Endothelial cell of hepatic sinusoid (primary cell): ENCODE results near the gene FHOD1.

Source experiments
- in situ Hi-C: cut with HindIII; loops from 2 replicates; pipeline ENCODE4 v1.10.0; 2017; ENCODE audit warnings: low sequenced_read_pairs

Gene FHOD1

GRCh38 chr16:67236563-67237395, 10.5 kb downstream of the FHOD1 start:
- in situ Hi-C loops, result loop anchor here (5.0 kb wide), 3 partner anchors 39 to 69 kb away; partner anchors contain the start of gene ELMO3

- in situ Hi-C loops, result loop anchor here (5.0 kb wide), 3 partner anchors 39 to 69 kb away; partner anchors contain the start of gene ELMO3
Measured at GRCh38 chr16:67235816-67236562, 11.3 kb downstream of the FHOD1 start.

- in situ Hi-C loops, result no loop called here
Measured at GRCh38 chr16:67234180-67234597, 13.1 kb downstream of the FHOD1 start.

- in situ Hi-C loops, result no loop called here
Measured at GRCh38 chr16:67233596-67233995, 13.7 kb downstream of the FHOD1 start.

DNA sequence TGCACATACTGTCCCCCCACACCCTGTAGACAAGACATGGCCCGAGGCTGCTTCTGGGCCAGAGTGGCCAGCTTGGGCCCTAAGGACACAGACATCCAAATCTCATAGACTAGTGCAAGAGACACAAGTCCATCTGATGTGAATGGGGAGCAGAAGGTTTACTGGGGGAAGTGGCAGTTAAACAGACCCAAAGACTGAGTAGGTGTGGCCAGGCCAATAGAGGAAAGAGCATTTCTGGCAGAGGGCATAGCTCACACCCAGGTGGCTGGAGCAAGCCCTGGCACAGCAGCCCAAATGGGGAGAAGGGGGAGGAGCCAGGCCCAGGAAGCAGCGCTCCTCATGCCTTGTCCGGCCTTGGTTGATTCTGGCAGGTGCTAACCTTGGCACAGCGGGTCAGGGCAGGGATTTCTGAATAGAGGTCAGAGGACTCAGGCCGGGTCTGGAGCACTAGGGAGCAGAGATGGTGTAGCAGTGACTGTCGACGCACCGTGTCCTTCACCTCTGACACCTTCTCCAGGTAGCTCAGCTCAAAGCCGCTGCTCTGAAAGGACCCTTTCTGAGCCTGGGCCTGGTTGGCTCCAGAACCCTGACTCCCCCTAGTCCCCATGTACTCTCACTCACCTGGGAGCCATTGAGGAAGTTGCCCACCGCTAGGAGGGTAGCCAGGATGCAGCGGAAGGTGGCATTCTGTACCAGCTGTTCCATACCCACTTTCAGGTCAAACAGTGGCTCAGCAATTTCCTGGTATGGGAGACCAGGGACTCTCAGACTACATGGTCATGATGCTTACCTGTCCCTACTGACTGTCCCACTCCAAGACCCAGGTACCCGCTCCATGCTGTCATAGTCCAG, 16.2 kb downstream of the FHOD1 start:
- in situ Hi-C loops, result no loop called here

DNA sequence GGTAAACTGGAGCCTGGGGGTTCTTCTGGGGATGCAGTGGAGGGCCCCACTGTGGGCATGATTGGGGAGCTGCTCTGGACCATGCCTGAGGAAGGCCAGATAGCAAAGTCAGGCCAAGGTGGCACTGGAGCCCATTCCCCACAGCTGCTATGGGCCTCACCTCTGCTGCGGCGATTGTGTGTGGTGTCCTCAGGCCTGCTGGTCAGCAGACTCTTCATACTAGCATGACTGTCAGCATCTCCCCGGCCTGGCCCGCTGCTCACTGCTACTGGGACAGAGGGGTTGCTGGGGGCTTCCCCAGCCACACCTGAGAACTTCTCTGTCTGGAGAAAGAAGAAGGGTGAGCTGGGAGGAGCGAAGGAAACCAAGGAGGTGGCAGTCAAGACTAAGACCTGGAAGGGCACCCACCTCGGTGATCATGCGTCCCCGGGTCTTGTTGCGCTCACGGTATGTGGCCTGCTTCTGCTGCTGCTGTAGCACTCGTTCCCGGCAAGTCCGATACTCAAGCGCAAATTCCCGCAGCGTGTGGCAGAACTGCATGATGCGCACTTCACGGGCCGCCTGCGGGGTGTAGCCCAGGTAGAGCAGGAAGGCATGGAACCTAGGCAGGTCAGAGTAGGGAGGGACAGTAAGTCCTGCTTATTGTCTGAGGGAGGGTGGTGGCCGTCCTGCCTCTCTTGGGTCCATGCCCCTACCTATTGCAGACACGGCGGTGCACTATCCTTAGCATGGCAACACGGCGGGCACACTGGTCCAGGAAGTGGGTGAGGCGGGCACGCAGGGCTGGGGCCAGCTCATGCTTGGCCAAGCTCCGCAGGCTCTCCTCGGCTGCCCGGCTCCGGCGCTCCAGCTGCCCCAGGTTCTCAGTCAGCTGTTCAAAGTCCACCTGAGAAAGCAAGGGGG, 17.1 kb downstream of the FHOD1 start:
- in situ Hi-C loops, result no loop called here

- in situ Hi-C loops, result no loop called here
Measured at GRCh38 chr16:67228905-67229304, 18.4 kb downstream of the FHOD1 start.

DNA sequence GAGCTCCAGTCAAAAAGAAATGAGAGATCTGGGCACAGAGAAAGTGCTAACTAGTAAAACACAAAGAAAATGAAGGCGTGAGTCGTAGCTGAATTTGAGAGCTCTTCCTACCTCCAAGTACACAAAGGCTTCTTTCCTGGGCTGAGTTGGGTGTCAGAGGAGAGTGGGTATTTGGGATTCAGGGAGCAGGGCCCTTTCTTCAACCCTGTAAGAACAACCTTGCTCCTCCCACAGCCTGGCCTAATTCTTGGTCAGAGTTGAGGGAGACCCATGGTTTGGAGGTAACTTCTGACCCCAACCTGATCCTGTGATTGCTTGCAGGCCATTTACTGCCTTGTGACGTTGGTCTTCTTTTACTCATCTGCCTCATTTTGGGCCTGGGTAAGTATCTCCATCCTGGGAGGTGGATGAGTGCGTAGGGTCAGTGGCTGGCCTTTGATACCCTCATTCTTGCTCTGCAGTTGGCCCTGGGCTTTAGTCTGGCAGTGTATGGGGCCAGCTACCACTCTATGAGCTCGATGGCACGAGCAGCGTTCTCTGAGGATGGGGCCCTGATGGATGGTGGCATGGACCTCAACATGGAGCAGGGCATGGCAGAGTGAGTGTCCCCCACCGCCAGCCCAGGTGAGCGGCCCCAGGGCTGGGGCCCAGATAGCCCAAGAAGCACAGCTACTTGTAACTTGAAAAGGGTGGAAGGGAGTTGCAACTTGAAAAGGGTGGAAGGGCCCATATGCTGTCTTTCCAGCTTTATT, 19.1 kb downstream of the FHOD1 start:
- in situ Hi-C loops, result no loop called here

DNA sequence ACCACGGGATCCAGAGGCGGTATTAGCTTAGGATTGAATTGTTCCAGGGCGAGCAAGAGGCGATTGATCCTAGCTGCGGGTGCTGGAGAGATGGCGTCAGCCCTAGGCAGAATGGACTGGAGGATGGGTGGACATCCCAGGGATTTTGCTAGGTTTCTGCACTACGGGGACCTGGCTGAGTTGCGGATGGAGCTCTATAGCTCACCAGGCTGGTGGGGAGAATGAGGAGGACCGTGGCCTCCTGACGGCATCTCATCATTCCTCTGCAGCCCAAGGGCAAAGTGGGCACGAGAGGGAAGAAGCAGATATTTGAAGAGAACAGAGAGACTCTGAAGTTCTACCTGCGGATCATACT, 19.7 kb downstream of the FHOD1 start:
- in situ Hi-C loops, result no loop called here

DNA sequence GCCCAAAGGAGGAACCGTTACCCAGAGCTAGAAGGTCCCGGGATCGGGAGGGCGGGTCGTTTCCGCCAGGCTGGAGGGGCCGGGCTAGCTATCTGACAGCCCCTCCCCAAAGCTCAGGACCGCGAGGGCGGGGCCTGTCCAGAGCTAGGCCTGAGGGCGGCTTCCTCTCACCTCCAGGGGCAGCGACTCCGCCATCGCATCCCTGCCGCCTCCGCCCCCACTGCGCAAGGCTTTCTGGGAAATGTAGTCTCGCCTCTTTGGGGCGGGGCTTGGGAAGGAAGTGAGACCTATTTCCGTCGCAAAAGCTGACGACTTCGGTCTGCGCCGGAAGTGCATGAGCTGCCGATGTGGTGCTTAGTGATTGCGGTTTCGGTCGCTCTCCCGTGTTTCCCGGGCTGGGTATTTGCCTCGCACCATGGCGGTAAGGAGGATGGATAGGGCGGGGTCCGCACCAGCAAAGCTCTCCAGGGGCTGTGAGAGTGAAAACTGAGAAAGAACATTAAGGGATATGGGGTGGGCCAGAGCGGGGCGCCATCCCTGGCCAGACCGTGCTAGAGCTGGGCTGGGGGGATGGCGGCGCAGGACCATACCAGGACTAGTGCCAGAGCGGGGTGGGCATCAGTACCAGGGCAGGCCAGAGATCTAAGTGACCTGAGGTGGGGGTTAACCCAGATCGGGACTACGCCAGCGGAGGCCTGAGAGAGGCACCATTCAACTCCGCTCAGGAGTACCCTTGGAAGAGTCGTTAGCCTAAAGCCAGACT, 20.3 kb downstream of the FHOD1 start, which contains the start of gene TMEM208:
TSS of gene TMEM208 (plus strand) at position 327 of the 763 bp plus-strand sequence. CDS start at position 416, 89 bp downstream.
- in situ Hi-C loops, result no loop called here

GRCh38 chr16:67226295-67226803, 20.9 kb downstream of the FHOD1 start:
- in situ Hi-C loops, result no loop called here

DNA sequence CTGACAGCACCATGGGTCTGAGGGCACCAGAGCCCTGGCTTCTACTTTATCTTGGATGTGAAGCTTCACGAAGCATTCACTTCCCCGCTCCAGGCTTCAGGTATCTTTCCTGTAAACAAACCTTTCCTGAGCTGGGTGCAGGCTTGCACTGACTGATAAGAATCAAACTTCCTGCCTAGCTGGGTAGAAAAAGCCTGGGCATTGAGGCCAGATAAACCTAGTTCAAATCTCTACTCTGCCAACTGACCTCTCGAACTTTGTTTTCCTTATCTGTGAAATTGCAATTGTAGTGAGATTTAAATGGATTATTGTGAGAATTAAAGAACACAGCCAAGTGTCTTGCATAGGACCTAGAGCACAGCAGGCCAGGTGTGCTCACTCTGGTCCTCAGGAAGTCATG, 23.3 kb downstream of the FHOD1 start:
- in situ Hi-C loops, result no loop called here

- in situ Hi-C loops, result loop anchor here (5.0 kb wide), 2 partner anchors 45 to 85 kb away; no protein-coding TSS in a partner anchor
Measured at GRCh38 chr16:67216612-67217490, 30.4 kb downstream of the FHOD1 start.

DNA sequence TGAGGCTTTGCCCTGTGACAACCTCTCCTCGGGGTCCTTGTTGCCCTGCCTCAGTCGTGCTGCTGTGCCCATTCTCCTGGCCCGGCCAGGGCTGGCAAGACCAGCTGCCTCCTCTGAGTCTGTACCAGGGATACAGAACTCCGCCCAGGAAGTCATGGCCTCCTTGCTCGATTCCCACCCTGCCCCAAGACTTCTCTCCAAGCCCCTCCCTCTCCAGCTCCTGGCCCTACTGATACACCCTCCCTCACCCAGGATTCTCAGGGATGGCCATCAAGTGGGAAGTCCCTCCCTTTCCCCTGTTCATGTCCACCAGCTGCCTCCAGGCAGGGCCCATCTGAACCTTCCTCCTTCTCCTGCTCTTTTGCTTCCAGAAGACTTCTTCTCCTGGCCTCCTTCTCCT, 31.6 kb downstream of the FHOD1 start:
- in situ Hi-C loops, result loop anchor here (5.0 kb wide), 2 partner anchors 47 to 83 kb away; no protein-coding TSS in a partner anchor

GRCh38 chr16:67213197-67214019, 33.9 kb downstream of the FHOD1 start:
- in situ Hi-C loops, result no loop called here

DNA sequence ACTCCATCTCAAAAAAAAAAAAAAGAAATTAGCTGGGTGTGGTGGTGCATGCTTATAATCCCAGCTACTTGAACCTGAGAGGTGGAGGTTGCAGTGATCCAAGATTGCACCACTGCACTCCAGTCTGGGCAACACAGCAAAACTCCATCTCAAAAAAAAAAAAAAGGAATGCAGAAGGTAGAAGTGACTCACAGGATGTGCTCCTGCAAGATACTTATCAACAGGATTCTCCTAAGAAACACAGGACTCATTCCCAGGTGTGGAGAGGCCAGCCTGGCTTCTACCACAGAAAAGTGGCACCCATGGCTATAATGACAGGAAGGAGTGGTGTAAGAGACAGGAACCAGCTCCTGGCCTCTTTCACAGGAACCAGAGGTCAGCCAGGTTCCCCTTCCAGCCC, 34.5 kb downstream of the FHOD1 start:
- in situ Hi-C loops, result no loop called here
